NCI-H128 (cell line): ENCODE results near the gene TBKBP1.
"Not testable (repeated sequence)": the region's sequence is repeated elsewhere in the genome, so short reads cannot be mapped to it uniquely, and the experiment has no call there.

Experiments used
- DNase-seq: peaks from one replicate; lab custom pipeline; 2025; ENCODE audit not compliant: unreplicated experiment; lab: John Stamatoyannopoulos, UW

The TBKBP1 gene

DNA sequence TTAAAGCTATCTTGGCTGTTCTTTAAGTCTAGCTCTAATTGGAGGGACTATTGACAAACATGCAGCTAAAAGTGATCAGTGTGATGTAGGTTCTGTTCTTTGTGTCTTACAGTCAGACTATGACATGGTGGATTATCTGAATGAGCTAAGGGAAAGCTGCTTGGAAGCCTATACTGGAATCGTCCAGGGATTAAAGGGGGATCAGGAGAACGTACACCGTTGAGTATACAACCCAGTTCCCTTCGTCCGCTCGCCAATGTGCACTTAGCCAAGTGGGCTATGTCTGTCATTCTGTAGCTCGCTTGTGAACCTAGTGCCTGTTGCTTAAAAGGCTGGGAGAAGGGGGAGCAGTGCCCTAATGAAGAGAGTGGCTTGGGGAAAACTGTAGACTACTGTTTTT is 15.8 kb upstream of the TBKBP1 start:
- DNase-seq = no peak

GRCh38 chr17:47682138-47682537 is 11.8 kb upstream of the TBKBP1 start:
- DNase-seq = no peak

DNA sequence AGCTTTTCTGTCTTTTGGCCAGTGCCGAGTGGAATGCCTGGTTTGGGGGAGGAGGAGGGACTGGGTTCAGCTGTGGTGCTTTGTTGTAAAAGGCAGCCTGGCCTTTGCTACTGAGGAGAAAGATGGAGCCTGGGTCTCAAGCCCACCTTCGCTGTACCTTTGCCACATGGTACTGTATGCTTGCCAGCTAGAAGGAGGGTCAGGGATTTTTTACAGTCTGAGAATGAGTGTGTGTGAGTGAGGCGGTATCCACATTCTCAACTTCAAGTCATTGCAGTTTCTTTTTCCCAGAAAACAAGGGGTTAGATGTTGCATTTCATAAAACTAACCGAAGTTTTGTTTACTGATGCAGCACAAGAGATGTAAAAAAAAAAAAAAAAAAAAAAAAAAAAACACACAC is 11.2 kb upstream of the TBKBP1 start:
- DNase-seq = not testable (repeated sequence)

DNA sequence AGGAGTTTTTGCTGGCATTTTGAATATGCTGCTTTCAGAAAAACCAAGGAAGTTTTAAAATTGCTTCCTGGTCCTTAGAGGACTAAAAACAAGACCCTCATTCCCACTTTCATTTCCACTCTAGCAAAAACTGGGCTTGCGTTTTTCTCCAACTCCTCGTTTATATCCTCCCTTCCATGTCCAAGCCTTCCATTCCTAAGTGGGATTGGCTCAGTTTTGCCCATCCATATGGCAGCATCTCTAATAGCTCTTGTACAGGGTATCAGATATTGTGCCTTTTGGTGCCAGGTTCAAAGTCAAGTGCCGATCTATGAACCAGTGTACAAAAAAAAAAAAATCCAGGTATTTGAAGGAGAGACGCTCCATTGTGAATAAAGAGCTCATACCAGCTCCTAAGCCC is 9.9 kb upstream of the TBKBP1 start:
- no peak for DNase-seq

DNA sequence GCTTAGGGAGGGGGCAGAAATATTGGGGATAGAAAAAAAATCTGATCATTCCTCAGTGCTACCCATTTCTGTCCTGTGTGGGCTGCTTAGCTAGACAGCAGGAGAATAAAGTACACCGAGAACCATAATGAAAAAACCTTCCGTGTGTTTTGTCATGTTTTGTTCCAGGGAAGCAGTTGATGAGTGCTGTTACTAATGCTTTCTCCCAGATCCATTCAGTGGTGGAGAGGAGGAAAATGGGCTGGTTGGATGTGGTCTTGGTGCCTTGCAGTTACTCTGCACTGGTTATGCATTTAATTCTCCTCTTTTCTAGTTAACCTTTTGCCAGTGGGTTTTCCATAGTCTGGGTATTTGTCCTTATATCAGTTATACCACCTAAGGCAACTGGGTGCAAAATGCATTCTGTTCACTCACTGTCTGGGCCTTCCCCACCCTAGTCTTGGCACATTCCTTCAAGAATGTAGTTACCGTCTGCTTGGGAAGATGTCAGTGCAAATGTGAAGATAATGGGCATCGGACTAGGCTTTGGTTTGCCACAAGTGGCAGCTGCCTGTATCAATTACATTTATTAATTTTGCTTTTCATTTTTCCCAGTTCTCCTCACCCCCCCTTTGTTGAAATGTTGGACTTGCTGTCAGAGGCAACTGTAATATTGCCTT is 9.3 kb upstream of the TBKBP1 start:
- DNase-seq = no peak

DNA sequence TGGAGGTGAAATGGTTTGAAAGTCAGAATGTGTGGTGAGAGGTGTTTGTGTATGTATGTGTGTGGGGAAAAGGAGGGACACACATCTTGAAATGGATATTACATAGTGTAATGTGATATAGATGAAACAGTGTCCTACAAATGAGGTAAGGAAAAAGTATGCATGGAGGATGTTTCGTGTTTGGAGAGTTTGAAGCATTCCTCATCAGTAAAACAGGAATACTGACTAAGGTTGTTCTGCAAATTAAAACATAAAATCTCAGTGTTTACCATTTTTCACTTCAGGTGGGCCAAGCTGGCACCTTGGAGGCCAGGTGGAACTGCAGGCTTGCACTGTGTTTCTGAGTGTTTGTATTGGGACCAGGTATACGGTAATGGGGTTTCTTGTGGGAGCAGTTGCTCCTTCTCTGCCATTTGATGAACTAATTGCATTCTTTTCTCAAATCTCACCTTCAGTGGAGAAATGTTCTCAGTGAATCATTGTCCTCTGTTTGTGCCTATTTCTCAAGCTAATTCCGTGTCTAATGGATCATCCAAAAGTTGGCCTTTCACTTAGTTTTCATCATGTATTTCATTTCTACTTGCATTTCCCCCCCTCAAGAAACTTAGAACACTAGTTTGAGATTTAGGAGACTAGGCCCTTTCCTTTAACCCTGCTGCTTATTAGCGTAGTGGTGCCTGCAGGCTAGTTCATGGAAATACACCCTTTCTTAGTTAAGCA is 8.2 kb upstream of the TBKBP1 start:
- DNase-seq = no peak

- no peak for DNase-seq
Observed at GRCh38 chr17:47686276-47686635, 7.7 kb upstream of the TBKBP1 start.

GRCh38 chr17:47686664-47687327 is 7.2 kb upstream of the TBKBP1 start:
- DNase-seq = no peak

DNA sequence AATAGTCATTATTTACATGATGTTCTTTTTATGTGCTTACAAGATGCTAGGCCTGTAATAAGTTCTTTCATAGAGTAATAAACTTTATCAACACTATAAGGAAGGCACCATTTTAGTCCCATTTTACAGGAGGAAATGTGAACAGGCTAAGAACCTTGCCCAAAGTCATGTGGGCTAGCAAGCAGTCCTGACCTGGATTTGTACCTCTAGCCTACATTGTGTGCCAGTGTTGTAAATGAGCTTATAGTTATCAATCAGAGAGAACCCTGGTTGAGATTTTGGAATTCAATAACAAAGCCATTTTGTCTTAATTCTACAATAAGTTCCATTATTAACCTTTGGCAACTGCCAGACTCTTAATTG is 6.7 kb upstream of the TBKBP1 start:
- DNase-seq = no peak

DNA sequence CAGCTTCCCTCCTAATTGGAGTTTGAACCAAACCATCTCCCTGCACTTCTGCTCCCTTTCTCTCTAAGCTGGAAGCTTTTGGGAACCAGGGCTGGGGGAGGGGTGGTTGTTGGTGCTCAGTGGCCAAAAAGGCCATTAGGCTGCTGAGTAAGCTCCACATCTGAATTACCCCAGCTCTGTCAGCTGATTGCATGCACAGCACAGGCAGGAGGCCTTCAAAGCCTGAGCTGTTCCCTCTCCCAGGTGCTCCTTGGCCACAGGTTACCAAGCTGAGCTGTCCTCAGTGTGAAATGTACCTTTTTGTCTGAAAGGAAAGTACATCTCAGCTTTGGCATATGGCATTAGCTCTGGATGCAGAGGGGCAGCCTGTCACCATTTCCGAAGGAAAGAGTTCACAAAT is 6.2 kb upstream of the TBKBP1 start:
- no peak for DNase-seq

DNA sequence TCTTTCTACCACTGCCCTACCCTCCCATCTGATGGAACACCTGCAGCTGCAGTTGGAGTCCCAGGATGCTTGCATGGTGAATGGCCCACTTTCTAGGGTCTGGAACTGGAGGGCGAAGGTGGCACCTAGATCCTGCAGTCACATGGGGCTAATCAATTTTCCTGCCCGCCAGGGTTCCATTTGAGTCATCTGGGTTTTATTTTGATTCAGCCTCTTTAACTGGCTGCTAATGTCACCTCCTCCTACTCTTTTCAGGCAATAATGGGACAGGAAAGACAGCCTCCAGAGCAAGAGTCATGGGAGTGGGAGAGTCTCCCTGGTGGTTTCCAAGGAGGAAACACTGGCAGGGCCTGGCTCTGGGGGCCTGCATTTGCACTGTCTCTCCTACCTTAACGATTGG is 3.8 kb upstream of the TBKBP1 start:
- DNase-seq = no peak

DNA sequence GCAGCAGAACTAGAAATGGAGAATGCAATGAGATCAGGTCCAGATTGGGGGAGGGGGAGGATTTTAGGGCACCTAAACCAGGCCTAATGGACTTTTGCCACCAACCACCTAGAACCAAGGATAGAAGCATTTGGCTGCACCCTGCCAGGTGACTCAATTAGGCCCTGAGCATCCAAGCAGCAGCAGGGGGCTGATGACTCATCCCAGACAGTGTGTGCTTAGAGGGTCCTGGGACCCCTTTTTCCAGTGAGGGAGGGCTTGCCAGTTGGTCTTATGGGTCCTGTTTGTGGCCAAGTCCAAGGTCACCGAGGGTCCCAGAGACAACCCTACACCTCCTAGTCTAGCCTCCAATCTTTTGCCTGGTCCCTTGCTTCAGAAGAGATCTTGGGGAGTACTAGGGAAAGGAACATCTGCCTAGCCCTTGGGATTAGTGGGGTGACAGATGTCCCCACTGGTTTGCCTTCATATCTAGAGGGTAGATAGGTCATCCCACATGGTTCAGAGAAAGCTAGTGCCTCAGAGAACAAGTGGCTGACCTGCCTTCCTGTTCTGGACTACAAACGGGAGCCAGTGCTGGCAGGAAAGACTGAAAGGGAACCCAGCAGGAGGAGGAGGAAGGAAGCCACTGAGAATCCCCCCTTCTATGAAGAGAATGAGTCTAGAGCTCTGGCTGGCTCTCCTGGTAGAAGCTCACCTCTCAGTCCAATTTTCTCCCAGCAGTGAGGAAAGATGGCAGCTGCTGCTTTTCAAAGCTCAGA is 1.6 kb upstream of the TBKBP1 start:
- no peak for DNase-seq

DNA sequence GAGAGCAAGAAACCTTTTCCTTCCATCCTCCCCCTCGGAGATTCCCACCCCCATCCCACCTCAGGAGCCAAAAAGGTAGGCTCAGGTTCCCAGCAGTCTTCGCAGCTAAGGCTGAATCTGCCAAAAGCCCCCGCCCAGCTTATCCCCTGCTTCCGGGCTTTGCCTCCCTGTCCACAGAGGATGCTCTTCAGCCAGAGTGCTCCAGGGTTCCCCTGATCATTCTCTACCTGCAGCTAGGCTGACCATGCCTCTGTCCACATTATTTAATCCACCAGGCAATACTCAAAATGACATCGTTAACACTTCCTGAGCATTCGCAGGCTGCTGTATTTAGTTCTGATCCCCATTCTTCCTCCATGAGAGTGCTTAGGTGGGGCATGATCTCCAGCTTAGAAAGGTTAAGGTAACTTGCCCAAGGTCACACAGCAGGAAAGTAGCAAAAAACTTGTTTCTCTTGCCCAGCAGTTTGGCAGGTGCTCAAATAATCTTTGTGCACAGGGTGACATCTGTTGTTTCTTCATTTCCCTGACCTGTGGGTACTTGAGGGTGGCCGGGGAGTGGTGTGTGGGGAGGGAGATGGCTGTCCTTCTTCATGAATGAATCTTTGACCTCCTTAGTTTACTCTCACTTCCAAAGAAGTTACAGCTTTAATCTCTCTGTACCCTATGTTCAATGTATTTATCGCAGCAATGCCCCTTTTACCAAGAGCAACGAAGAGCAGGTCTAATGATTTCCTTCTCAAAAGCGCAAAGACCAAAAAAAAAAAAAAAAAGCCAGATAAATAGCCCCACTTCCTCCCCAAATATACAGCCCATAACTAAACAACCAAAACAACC is 848 bp upstream of the TBKBP1 start:
- no peak for DNase-seq

DNA sequence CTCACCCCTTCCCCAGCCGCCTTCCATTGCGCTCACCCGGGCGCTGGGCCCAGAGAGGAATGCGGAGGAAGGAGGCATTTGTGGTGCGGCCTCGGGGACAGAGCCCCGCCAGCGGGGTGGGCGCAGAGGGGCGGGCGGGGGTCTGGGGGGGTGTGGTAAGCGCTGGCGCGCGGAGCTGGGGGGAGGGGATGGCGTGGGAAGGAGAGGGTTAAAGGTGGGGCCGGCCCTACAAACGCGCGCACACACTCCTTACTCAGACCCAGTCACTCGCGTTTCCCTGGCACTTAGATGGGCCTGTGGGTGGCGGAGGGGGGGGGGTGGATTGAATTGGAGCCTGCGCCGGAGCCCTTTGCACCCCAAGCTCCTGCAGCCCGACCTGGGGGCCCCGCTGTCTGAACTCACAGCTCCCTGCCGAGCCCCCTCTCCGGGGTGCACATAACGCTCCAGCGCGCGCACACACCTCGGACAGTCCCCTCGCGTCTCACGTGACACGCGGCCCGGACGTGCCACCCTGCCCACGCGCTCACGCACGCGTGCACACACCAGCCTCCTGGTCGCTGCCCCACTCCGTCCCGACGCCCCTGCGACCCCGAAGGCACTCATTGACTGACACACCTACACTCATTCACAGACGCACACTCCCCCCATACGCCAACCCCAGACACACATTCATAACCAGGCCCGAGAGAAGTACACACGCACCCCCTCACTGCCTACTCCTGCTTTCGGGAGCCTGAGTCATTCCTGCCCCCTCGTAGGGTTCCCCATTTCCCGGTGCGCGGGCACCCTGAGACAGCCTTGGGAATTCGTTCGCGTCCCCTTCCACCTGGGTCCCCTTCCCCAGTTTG is 844 bp downstream of the TBKBP1 start:
- no peak for DNase-seq

- DNase-seq = no peak
Observed at GRCh38 chr17:47695429-47696376, 1.7 kb downstream of the TBKBP1 start.

- DNase-seq = no peak
Observed at GRCh38 chr17:47696717-47697642, 3.0 kb downstream of the TBKBP1 start.

DNA sequence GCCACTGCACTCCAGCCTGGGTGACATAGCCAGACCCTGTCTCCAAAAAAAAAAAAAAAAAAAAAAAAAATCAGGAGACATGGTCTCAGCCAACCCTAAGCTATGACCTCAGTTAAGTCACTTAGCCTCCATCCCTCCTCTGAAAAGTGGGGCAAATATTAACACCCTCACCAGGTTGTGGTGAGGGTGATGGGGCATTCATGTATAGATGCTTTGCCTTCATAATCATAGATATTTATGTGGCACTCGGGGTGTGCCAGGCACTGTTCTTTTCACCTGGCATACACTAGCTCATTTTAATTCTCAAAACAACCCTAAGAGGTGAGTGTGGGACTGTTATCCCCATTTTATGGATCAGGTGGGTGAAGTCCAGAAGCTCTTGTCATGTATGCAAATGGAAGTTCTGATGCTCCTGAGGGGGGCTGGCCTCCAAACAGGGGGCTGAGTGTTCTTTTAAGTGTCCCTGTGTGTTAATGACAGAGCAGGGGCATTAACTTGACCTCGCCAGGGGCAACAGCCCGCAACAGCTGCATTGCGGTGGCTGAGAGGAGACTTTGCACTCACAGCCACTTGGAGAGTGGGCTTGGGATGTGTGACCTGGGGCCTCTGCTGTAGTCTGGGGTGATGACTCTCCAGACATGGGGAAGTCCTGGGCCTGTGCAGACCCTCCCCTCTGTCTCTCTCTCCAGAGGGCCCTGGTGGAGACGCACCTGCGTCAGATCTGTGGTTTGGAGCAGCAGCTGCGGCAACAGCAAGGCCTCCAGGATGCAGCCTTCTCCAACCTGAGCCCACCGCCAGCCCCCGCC is 4.1 kb downstream of the TBKBP1 start:
- no peak for DNase-seq
